Measurements from ENCODE around the gene CYP2B6. TPM values are rescaled to one million over a fixed set of nuclear protein-coding genes. Genes with fewer than 3 reads are reported as not detected.

Gene CYP2B6
- not detected in 3 replicates for total RNA-seq

- Mint-ChIP-seq H3K4me1 (no peaks in the 10 kb centered on the region), H3K27ac (no peak within 1 kb of the TSS), H3K9me3 (peaks cover 14% of the 10 kb centered on the region), H3K36me3 (no peaks in the 10 kb centered on the region), H3K4me3 (no peak within 1 kb of the TSS), H3K27me3 (ENCODE audit: low read depth) (peaks cover 19% of the 10 kb centered on the region)
- DNase-seq (ENCODE audit: low spot score in 2 of 2, unreplicated experiment in 2 of 2), result no peak
- TF ChIP-seq CTCF (IDR thresholded peaks at IDR 0.05; ENCODE audit: unreplicated experiment), result no peak
Observed at GRCh38 chr19:40990972-40991381, at the start of gene CYP2B6. CYP2B6 (plus strand) TSS chr19:40991282; CDS start chr19:40991306, 24 bp downstream.

GRCh38 chr19:40941481-40942219 is 49.4 kb upstream of the CYP2B6 start:
- Mint-ChIP-seq H3K4me3 (no peak overlapping the region), H3K36me3 (no peaks in the 10 kb centered on the region), H3K4me1 (no peaks in the 10 kb centered on the region), H3K27me3 (ENCODE audit: low read depth) (peaks cover 21% of the 10 kb centered on the region), H3K27ac (no peak overlapping the region), H3K9me3 (peaks cover 7% of the 10 kb centered on the region)
- no peak for DNase-seq (ENCODE audit: low spot score in 2 of 2, unreplicated experiment in 2 of 2)
- TF ChIP-seq CTCF (IDR thresholded peaks at IDR 0.05; ENCODE audit: unreplicated experiment), result no peak

GRCh38 chr19:40945645-40946044 is 45.4 kb upstream of the CYP2B6 start:
- Mint-ChIP-seq H3K36me3 (no peaks in the 10 kb centered on the region), H3K9me3 (peaks cover 11% of the 10 kb centered on the region), H3K4me3 (no peak overlapping the region), H3K4me1 (no peaks in the 10 kb centered on the region), H3K27me3 (ENCODE audit: low read depth) (peaks cover 5% of the 10 kb centered on the region), H3K27ac (no peak overlapping the region)
- no peak for DNase-seq (ENCODE audit: low spot score in 2 of 2, unreplicated experiment in 2 of 2)
- TF ChIP-seq CTCF (IDR thresholded peaks at IDR 0.05; ENCODE audit: unreplicated experiment), result no peak

- no peak overlapping the region for H3K4me3 Mint-ChIP-seq
- no peak for TF ChIP-seq CTCF (IDR thresholded peaks at IDR 0.05; ENCODE audit: unreplicated experiment)
- H3K27me3 Mint-ChIP-seq (ENCODE audit: low read depth), result peaks cover 5% of the 10 kb centered on the region
- no peak for DNase-seq (ENCODE audit: low spot score in 2 of 2, unreplicated experiment in 2 of 2)
- no peak overlapping the region for H3K27ac Mint-ChIP-seq
- peaks cover 15% of the 10 kb centered on the region for H3K9me3 Mint-ChIP-seq
- no peaks in the 10 kb centered on the region for H3K36me3 Mint-ChIP-seq
- H3K4me1 Mint-ChIP-seq, result no peaks in the 10 kb centered on the region
Observed at GRCh38 chr19:40947114-40947513, 44.0 kb upstream of the CYP2B6 start.

GRCh38 chr19:40947573-40947972 is 43.5 kb upstream of the CYP2B6 start:
- no peak for DNase-seq (ENCODE audit: low spot score in 2 of 2, unreplicated experiment in 2 of 2)
- Mint-ChIP-seq H3K4me1 (no peaks in the 10 kb centered on the region), H3K4me3 (no peak overlapping the region), H3K27ac (no peak overlapping the region), H3K9me3 (peaks cover 19% of the 10 kb centered on the region), H3K27me3 (ENCODE audit: low read depth) (peaks cover 5% of the 10 kb centered on the region), H3K36me3 (no peaks in the 10 kb centered on the region)
- no peak for TF ChIP-seq CTCF (IDR thresholded peaks at IDR 0.05; ENCODE audit: unreplicated experiment)

All from mesothelial cell of epicardium (in vitro differentiated cells).